K562 (cell line): ENCODE measurements around the gene LTK. TPM values are rescaled to one million over a fixed set of nuclear protein-coding genes. Genes with fewer than 3 reads are reported as not detected.

Experiments used
- CHD7 ChIP-seq: fragments of 200-600 bp; sonication (generic); IDR thresholded peaks from one replicate; pipeline ENCODE4 v1.6.1; 2012; ENCODE audit warnings: mild to moderate bottlenecking, low read depth, low read length, inconsistent platforms
- PML ChIP-seq: IDR thresholded peaks from 2 replicates; pipeline ENCODE4 v1.6.1; 2012; ENCODE audit warnings: low read length, inconsistent platforms
- TBL1XR1 ChIP-seq, 2 experiments: IDR thresholded peaks; 2 replicates each; pipeline ENCODE4 v1.6.1; 2012; ENCODE audit warnings: improper control_type of control experiment in 2 of 2, low read length in 2 of 2, mild to moderate bottlenecking in 1 of 2
- TRIM24 ChIP-seq, 2 experiments: fragments of 450-650 bp; IDR thresholded peaks; 2 replicates each; pipeline ENCODE4 v1.6.1; 2016
- YY1 ChIP-seq, 3 experiments: IDR thresholded peaks; 2 replicates each; pipeline ENCODE4 v1.6.1; 2011; ENCODE audit warnings: low read length in 2 of 3, mild to moderate bottlenecking in 2 of 3, moderate library complexity in 2 of 3, borderline replicate concordance in 1 of 3, control low read depth in 1 of 3, low read depth in 1 of 3; ENCODE audit not compliant: insufficient read depth in 3 of 3, insufficient replicate concordance in 2 of 3, control insufficient read depth in 1 of 3, insufficient read length in 1 of 3; ENCODE audit errors: extremely low read depth in 1 of 3
- ZFX ChIP-seq: sonication (generic); formaldehyde crosslinking; IDR thresholded peaks from 2 replicates; pipeline ENCODE4 v1.8.0; 2022; ENCODE audit warnings: mild to moderate bottlenecking, missing genetic modification reagents, moderate library complexity
- ZNF121 ChIP-seq: sonication (generic); formaldehyde crosslinking; conservative IDR thresholded peaks from 2 replicates; pipeline ENCODE4 v1.8.0; 2022; ENCODE audit warnings: missing genetic modification reagents
- ZNF239 ChIP-seq: fragments of 250-450 bp; sonication (Bioruptor Pico); IDR thresholded peaks from 2 replicates; pipeline ENCODE4 v1.4.0; 2020; ENCODE audit warnings: mild to moderate bottlenecking
- ZZZ3 ChIP-seq: fragments of 450-650 bp; IDR thresholded peaks from 2 replicates; pipeline ENCODE4 v1.6.1; 2016; ENCODE audit warnings: antibody characterized with exemption, mild to moderate bottlenecking, moderate library complexity
- polyA plus RNA-seq, 8 experiments: library from polyadenylated mRNA; depleted of rRNA in 4 of 8; stranded (reverse) in 5 of 8; unstranded in 3 of 8; fragments of >200 nt; fragmentation: Nextera tagmentation in 2 of 8; fragmentation: Illumina TruSeq in 1 of 8; extraction: Ambion mirVana in 2 of 8; extraction: Trizol in 1 of 8; gene quantifications; 2 replicates each; pipeline versions ENCODE4 v1.2.1 to v1.2.3, GENCODE V29; 2011 to 2014; ENCODE audit warnings: inconsistent platforms in 1 of 8, missing spikeins in 1 of 8
- total RNA-seq, 7 experiments: library from RNA; depleted of rRNA in 6 of 7; stranded (reverse); fragments of >200 nt in 6 of 7; fragmentation: Illumina TruSeq in 2 of 7; extraction: Trizol in 2 of 7; gene quantifications; 2 replicates each; pipeline versions ENCODE4 v1.2.1 to v1.2.3, GENCODE V29; 2011 to 2021; ENCODE audit warnings: low replicate concordance in 1 of 7
- TF ChIP-seq, protein P1 (sequence below), 2 experiments: fragments of 250-450 bp in 1 of 2; fragments of 450-650 bp in 1 of 2; sonication (Bioruptor Pico) in 1 of 2; IDR thresholded peaks; 2 replicates each; pipeline versions ENCODE4 v1.6.1 to v1.8.0; 2016 to 2021; ENCODE audit warnings: mild to moderate bottlenecking in 2 of 2, moderate library complexity in 2 of 2, missing compliant biosample characterization in 1 of 2, missing genetic modification characterization in 1 of 2
- TF ChIP-seq, protein P2 (sequence below): sonication (generic); formaldehyde crosslinking; IDR thresholded peaks from 2 replicates; pipeline ENCODE4 v1.4.0; 2020; ENCODE audit warnings: mild to moderate bottlenecking, missing genetic modification reagents

The LTK gene
- total and polyA plus RNA-seq, 9 of the 15 experiments (the other 6 are each of a cell fraction or from before 2014, with no cell fraction given): 0.25 to 4.4 (median 1.8) TPM

GRCh38 chr15:41557673-41558399 is 44.2 kb upstream of the LTK start (continued):
- TF ChIP-seq CHD7: no peak
- no peak for TF ChIP-seq YY1 (IDR thresholded peaks at IDR 0.05; ENCODE audit: borderline replicate concordance in 1 of 3, control insufficient read depth in 1 of 3, extremely low read depth in 1 of 3, insufficient read depth in 3 of 3, insufficient read length in 1 of 3, insufficient replicate concordance in 2 of 3, low read depth in 1 of 3, low read length in 2 of 3)
- no peak for TF ChIP-seq ZNF239 (CRISPR knock-in tag)
- TF ChIP-seq, protein P1, sequence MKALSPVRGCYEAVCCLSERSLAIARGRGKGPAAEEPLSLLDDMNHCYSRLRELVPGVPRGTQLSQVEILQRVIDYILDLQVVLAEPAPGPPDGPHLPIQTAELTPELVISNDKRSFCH (CRISPR knock-in tag; IDR thresholded peaks at IDR 0.05): no peak
- TF ChIP-seq, protein P1 (tag; IDR thresholded peaks at IDR 0.05): no peak
- peak in 1 of 2 experiments; percentile 21; a peak in 1 of 4 replicates for TF ChIP-seq TBL1XR1 (IDR thresholded peaks at IDR 0.05; ENCODE audit: low read length in 2 of 2)
- TF ChIP-seq ZFX: no peak
- TF ChIP-seq, protein P2, sequence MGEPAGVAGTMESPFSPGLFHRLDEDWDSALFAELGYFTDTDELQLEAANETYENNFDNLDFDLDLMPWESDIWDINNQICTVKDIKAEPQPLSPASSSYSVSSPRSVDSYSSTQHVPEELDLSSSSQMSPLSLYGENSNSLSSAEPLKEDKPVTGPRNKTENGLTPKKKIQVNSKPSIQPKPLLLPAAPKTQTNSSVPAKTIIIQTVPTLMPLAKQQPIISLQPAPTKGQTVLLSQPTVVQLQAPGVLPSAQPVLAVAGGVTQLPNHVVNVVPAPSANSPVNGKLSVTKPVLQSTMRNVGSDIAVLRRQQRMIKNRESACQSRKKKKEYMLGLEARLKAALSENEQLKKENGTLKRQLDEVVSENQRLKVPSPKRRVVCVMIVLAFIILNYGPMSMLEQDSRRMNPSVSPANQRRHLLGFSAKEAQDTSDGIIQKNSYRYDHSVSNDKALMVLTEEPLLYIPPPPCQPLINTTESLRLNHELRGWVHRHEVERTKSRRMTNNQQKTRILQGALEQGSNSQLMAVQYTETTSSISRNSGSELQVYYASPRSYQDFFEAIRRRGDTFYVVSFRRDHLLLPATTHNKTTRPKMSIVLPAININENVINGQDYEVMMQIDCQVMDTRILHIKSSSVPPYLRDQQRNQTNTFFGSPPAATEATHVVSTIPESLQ: no peak
- TF ChIP-seq PML: no peak
- no peak for TF ChIP-seq ZZZ3
- TF ChIP-seq ZNF121 (CRISPR knock-in tag): no peak
- TF ChIP-seq TRIM24 (IDR thresholded peaks at IDR 0.05): no peak
